Raji (cell line): ENCODE data around the gene BCR.

Source experiments
- POLR2A ChIP-seq: IDR thresholded peaks from 2 replicates; pipeline ENCODE4 v1.6.1; 2011; ENCODE audit warnings: low read depth, low read length, control low read depth; ENCODE audit not compliant: insufficient read depth

The BCR gene

GRCh38 chr22:23212061-23213021 lies 32.0 kb downstream of the BCR start:
- no peak for TF ChIP-seq POLR2A

- TF ChIP-seq POLR2A = no peak
These were observed 32.8 kb downstream of the BCR start for GRCh38 chr22:23213022-23213555.

- no peak for TF ChIP-seq POLR2A
These were observed 33.4 kb downstream of the BCR start for GRCh38 chr22:23213581-23214334.

GRCh38 chr22:23214398-23214797 lies 34.1 kb downstream of the BCR start:
- no peak for TF ChIP-seq POLR2A

GRCh38 chr22:23215294-23216241 lies 35.3 kb downstream of the BCR start:
- no peak for TF ChIP-seq POLR2A

GRCh38 chr22:23216461-23217170 lies 36.3 kb downstream of the BCR start:
- TF ChIP-seq POLR2A = no peak

- no peak for TF ChIP-seq POLR2A
These were observed 37.1 kb downstream of the BCR start for GRCh38 chr22:23217171-23218052.

- TF ChIP-seq POLR2A = no peak
These were observed 38.0 kb downstream of the BCR start for GRCh38 chr22:23218053-23218866.

GRCh38 chr22:23218867-23219251 lies 38.5 kb downstream of the BCR start:
- no peak for TF ChIP-seq POLR2A

GRCh38 chr22:23219317-23219716 lies 39.0 kb downstream of the BCR start:
- TF ChIP-seq POLR2A = no peak

- peak; percentile 62 for TF ChIP-seq POLR2A
These were observed 39.6 kb downstream of the BCR start for GRCh38 chr22:23219822-23220484.
